OCI-LY7 (cell line): ENCODE measurements around the gene TNS1. TPM values are rescaled to one million over a fixed set of nuclear protein-coding genes. Genes with fewer than 3 reads are reported as not detected.

Experiments
- BruUV-seq: library from RNA; stranded (reverse); fragments of 400-500 nt; replicated peaks from 2 replicates; lab custom pipeline; 2021; lab: Mats Ljungman, UMichigan
- CTCF ChIA-PET: fragments of 300-600 bp; sonication (Branson Sonifier 250); formaldehyde crosslinking; loops from one replicate; lab custom pipeline; 2022; ENCODE audit warnings: antibody characterized with exemption; ENCODE audit not compliant: unreplicated experiment; lab: Charles Lee
- POLR2A ChIA-PET: fragments of 300-600 bp; sonication (Branson Sonifier 250); formaldehyde crosslinking; loops from one replicate; lab custom pipeline; 2022; ENCODE audit warnings: antibody characterized with exemption; lab: Charles Lee
- DNase-seq: peaks from one replicate; pipeline ENCODE4 v3.0.0-alpha.2; 2015; ENCODE audit warnings: low spot score
- H2AFZ ChIP-seq: fragments of 200-600 bp; sonication (generic), shearing (Covaris generic); 2 replicates; pipeline ENCODE4 v1.6.1; 2014; ENCODE audit warnings: mild to moderate bottlenecking, antibody characterized with exemption, low read length, moderate library complexity
- H3K27ac ChIP-seq: fragments of 200-600 bp; sonication (generic); 2 replicates; pipeline ENCODE4 v1.5.1; 2014; ENCODE audit warnings: mixed run types, low read depth, mild to moderate bottlenecking, moderate library complexity, low read length, inconsistent platforms; ENCODE audit not compliant: poor library complexity, severe bottlenecking
- H3K36me3 ChIP-seq: fragments of 200-600 bp; sonication (generic); 2 replicates; pipeline ENCODE4 v1.6.1; 2014; ENCODE audit warnings: mild to moderate bottlenecking, antibody characterized with exemption, low read length, moderate library complexity, mixed read lengths; ENCODE audit not compliant: insufficient read depth
- H3K4me1 ChIP-seq: fragments of 200-600 bp; sonication (generic); 2 replicates; pipeline ENCODE4 v1.5.1; 2014; ENCODE audit warnings: mild to moderate bottlenecking, low read length; ENCODE audit not compliant: insufficient read depth, poor library complexity, severe bottlenecking
- H3K4me2 ChIP-seq: fragments of 200-600 bp; sonication (generic); 2 replicates; pipeline ENCODE4 v1.6.1; 2014; ENCODE audit warnings: mild to moderate bottlenecking, low read length
- H3K4me3 ChIP-seq: fragments of 200-600 bp; sonication (generic); 2 replicates; pipeline ENCODE4 v1.5.1; 2014; ENCODE audit warnings: mild to moderate bottlenecking, low read depth, low read length; ENCODE audit not compliant: poor library complexity, severe bottlenecking
- H3K79me2 ChIP-seq: fragments of 200-600 bp; sonication (generic); 2 replicates; pipeline ENCODE4 v1.6.1; 2016; ENCODE audit warnings: low read depth, mild to moderate bottlenecking, low read length, moderate library complexity, mixed read lengths; ENCODE audit not compliant: insufficient read depth
- H3K9me2 ChIP-seq: fragments of 200-600 bp; sonication (generic); 2 replicates; pipeline ENCODE4 v1.6.1; 2016; ENCODE audit warnings: mild to moderate bottlenecking, low read length, mixed read lengths; ENCODE audit not compliant: insufficient read depth
- H3K9me3 ChIP-seq: fragments of 200-600 bp; sonication (generic); 2 replicates; pipeline ENCODE4 v1.6.1; 2014; ENCODE audit warnings: mild to moderate bottlenecking, mixed run types, low read length, mixed read lengths
- H4K20me1 ChIP-seq: fragments of 200-600 bp; sonication (generic); 2 replicates; pipeline ENCODE4 v1.6.1; 2014; ENCODE audit warnings: mild to moderate bottlenecking, antibody characterized with exemption, low read length, moderate library complexity, mixed read lengths; ENCODE audit not compliant: insufficient read depth
- CTCF ChIP-seq: fragments of 200-600 bp; sonication (generic); conservative IDR thresholded peaks from 2 replicates; pipeline ENCODE4 v1.5.1; 2014; ENCODE audit warnings: mild to moderate bottlenecking, antibody characterized with exemption, low read length, moderate library complexity, mixed read lengths
- EZH2phosphoT487 ChIP-seq: fragments of 200-600 bp; sonication (generic); IDR thresholded peaks from 2 replicates; pipeline ENCODE4 v1.6.1; 2018; ENCODE audit warnings: low read depth, borderline replicate concordance, mild to moderate bottlenecking, mixed run types, antibody characterized with exemption, low read length, moderate library complexity, mixed read lengths
- intact Hi-C: fragments of 100-400 bp; cut with micrococcal nuclease; formaldehyde crosslinking; loops from one replicate; pipeline ENCODE4 v1.10.0; 2022; ENCODE audit not compliant: unreplicated experiment
- total RNA-seq, 2 experiments: library from RNA; depleted of rRNA in 1 of 2; stranded (reverse); fragments of >200 nt in 1 of 2; shearing (Covaris generic) in 1 of 2; gene quantifications; 2 replicates each; pipeline ENCODE4 v1.2.3, GENCODE V29; 2014 to 2022

The TNS1 gene
- total RNA-seq, 2 experiments from 2014 or later = not detected

GRCh38 chr2:218026244-218026643, 23.4 kb upstream of the TNS1 start:
- no TSS peak for BruUV-seq
- POLR2A ChIA-PET = no interaction called here

GRCh38 chr2:218024871-218025270, 22.1 kb upstream of the TNS1 start:
- H3K4me2 ChIP-seq = no peak overlapping the region
- no peaks in the 10 kb centered on the region for H3K9me3 ChIP-seq
- no peak overlapping the region for H2AFZ ChIP-seq
- no peak for TF ChIP-seq EZH2phosphoT487
- TF ChIP-seq CTCF = no peak
- ChIA-PET POLR2A (no interaction called here), CTCF (interaction anchor here (0.6 kb wide), 1 partner anchor 134 kb away, joined by 9 read pairs; no protein-coding TSS in a partner anchor)
- no TSS peak for BruUV-seq
- H4K20me1 ChIP-seq = no peaks in the 10 kb centered on the region
- no peak overlapping the region for H3K4me3 ChIP-seq
- no peaks in the 10 kb centered on the region for H3K9me2 ChIP-seq
- DNase-seq = no peak
- no peaks in the 10 kb centered on the region for H3K36me3 ChIP-seq
- intact Hi-C loops = no loop called here
- H3K79me2 ChIP-seq = no peaks in the 10 kb centered on the region
- H3K4me1 ChIP-seq = no peaks in the 10 kb centered on the region
- no peak overlapping the region for H3K27ac ChIP-seq

More at GRCh38 chr2:218026244-218026643, 23.4 kb upstream of the TNS1 start:
- no peaks in the 10 kb centered on the region for H3K9me3 ChIP-seq
- no peak overlapping the region for H2AFZ ChIP-seq
- no peaks in the 10 kb centered on the region for H3K79me2 ChIP-seq
- intact Hi-C loops = no loop called here
- TF ChIP-seq CTCF = no peak
- no peak for TF ChIP-seq EZH2phosphoT487
- no peak for DNase-seq
- no peaks in the 10 kb centered on the region for H4K20me1 ChIP-seq
- no peaks in the 10 kb centered on the region for H3K4me1 ChIP-seq
- no peak overlapping the region for H3K27ac ChIP-seq
- no peak overlapping the region for H3K4me2 ChIP-seq
- H3K9me2 ChIP-seq = no peaks in the 10 kb centered on the region
- H3K36me3 ChIP-seq = no peaks in the 10 kb centered on the region
- H3K4me3 ChIP-seq = no peak overlapping the region
- CTCF ChIA-PET = no interaction called here

- no TSS peak for BruUV-seq
- Histone ChIP-seq H3K9me2 (no peaks in the 10 kb centered on the region), H4K20me1 (no peaks in the 10 kb centered on the region), H3K4me1 (no peaks in the 10 kb centered on the region), H3K9me3 (no peaks in the 10 kb centered on the region), H3K36me3 (no peaks in the 10 kb centered on the region), H3K4me2 (no peak overlapping the region), H3K27ac (no peak overlapping the region), H3K4me3 (no peak overlapping the region), H3K79me2 (no peaks in the 10 kb centered on the region), H2AFZ (no peak overlapping the region)
- DNase-seq = no peak
- TF ChIP-seq EZH2phosphoT487 (no peak), CTCF (no peak)
- ChIA-PET POLR2A (no interaction called here), CTCF (no interaction called here)
- intact Hi-C loops = no loop called here
These were observed 21.5 kb upstream of the TNS1 start for GRCh38 chr2:218024336-218024735.
